AG04449 (cell line): Measurements from ENCODE around the gene CDK6.

Experiments used
- CTCF ChIA-PET: fragments of 350-600 bp; formaldehyde crosslinking; extraction: SDS; loops from one replicate; lab custom pipeline; 2021; ENCODE audit warnings: antibody characterized with exemption; lab: Yijun Ruan, JAX
- POLR2A ChIA-PET: fragments of 400-600, 350-600 bp; formaldehyde crosslinking; extraction: SDS; loops from one replicate; lab custom pipeline; 2020; ENCODE audit warnings: antibody characterized with exemption, inconsistent platforms; lab: Yijun Ruan, JAX
- DNase-seq: peaks from one replicate; pipeline ENCODE4 v3.0.0-alpha.2; 2010; ENCODE audit warnings: low read depth, low spot score
- H3K4me3 ChIP-seq: 2 replicates; pipeline ENCODE4 v1.5.1; 2011; ENCODE audit warnings: low read depth, mild to moderate bottlenecking, control low read depth, low read length
- CTCF ChIP-seq: IDR thresholded peaks from one replicate; pipeline ENCODE4 v1.5.1; 2011; ENCODE audit warnings: mild to moderate bottlenecking, moderate library complexity, low read length, control low read depth, inconsistent platforms; ENCODE audit not compliant: insufficient read depth; ENCODE audit errors: missing control alignments

The CDK6 gene

DNA sequence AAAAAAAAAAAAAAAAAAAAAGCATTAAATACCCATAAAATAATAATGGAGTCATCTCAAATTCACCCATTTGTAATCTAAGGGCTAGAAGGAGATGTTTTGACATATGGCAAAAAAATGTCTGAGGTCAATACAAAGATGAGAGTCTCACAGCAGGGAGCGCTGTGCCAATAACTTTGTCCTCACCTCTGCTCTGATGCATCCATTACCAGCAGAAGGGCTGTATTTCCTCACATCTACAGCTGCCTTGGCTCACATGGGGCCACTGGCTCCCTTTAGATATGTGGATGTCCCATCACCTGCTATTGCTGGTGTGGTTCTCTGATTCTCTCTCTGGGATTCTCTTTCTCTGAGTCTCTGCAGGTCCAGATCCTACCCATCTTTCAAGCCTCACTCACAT lies 155.9 kb downstream of the CDK6 start:
- no peak overlapping the region for H3K4me3 ChIP-seq
- DNase-seq = no peak
- TF ChIP-seq CTCF = no peak
- ChIA-PET CTCF (interaction anchor here (0.6 kb wide), 1 partner anchor 17 kb away, joined by 3 read pairs; no protein-coding TSS in a partner anchor), POLR2A (no interaction called here)

DNA sequence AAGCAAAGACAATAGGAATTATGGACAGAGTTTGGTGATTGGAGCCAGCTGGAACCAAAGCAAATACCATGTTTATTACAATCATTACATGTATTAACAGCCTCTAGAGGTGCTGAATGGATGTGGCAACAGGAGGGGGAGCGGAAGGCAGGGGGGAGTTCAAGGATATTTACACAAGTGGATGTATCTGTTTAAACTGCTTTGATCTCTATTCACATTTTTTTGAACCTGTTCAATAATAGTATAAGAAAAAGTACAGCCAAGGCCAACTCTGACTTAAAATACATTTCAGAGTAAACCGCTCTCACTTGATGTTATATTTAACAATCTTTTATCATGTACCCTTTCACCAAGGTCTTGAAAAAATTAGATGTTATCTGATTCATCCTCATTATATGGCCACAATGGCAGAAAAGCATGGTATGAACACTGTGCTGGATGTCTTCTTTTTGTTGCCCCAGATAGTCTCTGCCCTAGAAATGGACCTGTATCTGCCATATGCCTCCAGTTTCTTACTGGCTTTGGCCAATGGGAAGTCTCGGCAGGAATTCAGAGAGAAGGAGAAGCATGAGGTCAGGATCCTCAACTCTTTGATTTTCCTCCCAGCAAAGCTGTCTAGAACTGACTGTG lies 158.0 kb downstream of the CDK6 start:
- ChIA-PET POLR2A (no interaction called here), CTCF (no interaction called here)
- no peak for DNase-seq

DNA sequence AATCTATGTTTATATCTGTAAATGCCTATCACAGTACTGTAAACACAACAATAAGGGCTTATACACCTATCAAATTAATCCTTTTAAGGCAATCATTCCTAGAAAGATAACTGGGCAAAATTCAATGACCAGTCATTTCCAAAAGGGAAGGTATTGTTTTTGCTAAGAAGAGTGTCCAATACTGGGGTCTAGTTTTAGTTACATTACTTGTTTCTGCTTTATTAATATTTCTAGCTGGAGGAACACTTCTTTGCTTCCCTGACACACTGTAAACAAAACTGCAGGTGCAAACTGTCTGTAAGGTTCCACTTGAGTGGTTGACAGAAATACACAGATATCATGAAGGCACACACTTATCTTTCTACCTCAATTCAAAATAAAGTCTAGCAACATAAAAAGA lies 162.0 kb downstream of the CDK6 start:
- POLR2A ChIA-PET = no interaction called here
- no peak overlapping the region for H3K4me3 ChIP-seq
- no peak for TF ChIP-seq CTCF
- CTCF ChIA-PET = no interaction called here
- DNase-seq = no peak

More for the DNA sequence above, 158.0 kb downstream of the CDK6 start:
- no peak for TF ChIP-seq CTCF
- no peak overlapping the region for H3K4me3 ChIP-seq

DNA sequence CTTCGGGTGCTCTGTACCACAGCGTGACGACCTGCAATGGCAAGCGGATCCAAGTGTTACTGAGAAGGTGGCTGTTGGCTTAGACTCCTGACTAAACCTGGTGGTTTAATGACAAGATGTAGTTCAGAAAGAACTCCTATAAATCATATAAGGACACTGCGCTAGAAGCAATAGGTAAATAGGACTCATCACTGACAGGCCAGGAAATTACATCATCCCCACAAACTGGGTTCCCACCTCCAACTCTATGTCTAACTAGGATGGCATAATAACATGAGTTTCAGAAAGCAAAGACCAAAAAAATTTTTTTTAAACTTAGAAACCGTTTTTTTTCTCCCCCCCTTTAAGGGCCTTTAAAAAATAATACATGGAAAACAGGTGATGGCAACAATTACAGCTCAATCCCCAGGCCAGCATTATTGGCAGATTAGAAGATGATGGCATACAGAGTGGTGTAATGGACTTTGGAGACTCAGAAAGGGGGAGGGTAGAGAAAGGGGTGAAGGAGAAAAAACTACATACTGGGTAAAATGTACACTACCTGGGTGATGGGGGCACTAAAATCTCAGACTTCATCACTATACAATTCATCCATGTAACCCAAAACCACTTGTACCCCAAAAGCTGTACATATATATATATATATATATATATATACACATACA lies 164.7 kb downstream of the CDK6 start:
- POLR2A ChIA-PET = no interaction called here
- no peak for DNase-seq
- no peak overlapping the region for H3K4me3 ChIP-seq
- no peak for TF ChIP-seq CTCF
- CTCF ChIA-PET = no interaction called here

DNA sequence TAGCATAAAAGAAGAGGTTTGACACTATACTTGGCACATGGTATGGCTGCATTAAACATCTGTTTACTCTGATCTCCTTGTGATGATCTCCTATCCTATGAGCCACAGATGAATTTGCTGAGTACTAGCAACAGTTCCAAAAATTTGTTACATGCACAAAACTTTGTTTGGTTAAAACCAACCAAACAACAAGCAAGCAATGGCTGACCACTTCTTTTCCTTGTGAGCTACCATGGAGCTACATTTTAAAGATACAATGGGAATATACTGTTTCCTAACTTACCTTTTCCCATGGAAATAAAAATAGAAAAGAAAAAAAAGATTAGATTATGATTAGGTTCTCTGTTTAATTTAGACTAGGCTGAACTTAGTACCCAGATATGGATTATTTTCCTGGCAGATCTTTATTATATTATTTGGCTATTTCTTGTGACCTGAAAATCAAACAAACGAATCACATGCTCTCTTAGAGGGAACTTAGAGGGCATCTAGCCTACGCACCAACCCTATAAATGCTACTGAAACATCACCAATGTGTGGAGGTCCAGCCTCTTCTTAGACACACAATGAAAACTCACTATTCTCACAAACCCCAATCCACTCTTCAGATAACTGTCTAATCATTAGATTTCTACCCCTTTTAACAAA lies 166.0 kb downstream of the CDK6 start:
- H3K4me3 ChIP-seq = no peak overlapping the region
- no peak for DNase-seq
- CTCF ChIA-PET = interaction anchor here (1.3 kb wide), 1 partner anchor 49 kb away, joined by 3 read pairs; no protein-coding TSS in a partner anchor
- no peak for TF ChIP-seq CTCF
- POLR2A ChIA-PET = no interaction called here

DNA sequence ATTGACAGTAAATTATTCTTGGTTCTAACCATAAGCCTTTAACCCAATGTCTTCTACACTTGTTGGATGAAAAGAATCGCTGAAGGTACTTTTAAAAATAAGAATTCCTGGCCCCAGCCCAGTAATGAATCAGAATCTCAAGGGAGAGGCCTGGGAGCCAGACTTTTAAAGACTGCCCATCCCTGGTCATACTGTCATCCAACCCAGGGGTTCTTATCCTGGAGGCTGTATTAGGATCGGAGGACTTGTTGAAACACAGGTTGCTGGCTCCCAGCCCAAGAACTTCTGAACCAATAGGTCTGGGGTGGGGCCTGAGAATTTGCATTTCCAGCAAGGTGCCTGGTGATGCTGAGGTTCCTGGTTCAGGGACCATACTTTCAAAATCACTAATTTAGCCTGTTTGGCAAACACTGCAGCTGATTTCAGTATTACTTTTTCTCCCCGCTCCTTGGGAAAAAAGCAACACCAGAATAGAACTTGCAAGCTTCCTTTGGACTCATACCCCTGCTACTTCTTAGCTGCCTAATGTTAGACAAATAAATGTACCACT lies 166.7 kb downstream of the CDK6 start:
- TF ChIP-seq CTCF = no peak
- no peak overlapping the region for H3K4me3 ChIP-seq
- ChIA-PET CTCF (interaction anchor here (1.3 kb wide), 1 partner anchor 49 kb away, joined by 3 read pairs; no protein-coding TSS in a partner anchor), POLR2A (no interaction called here)
- DNase-seq = no peak
